EH (cell line): Measurements from ENCODE around the gene ELMO1.

ENCODE experiments used
- DNase-seq: peaks from one replicate; pipeline ENCODE4 v3.0.0-alpha.2; 2015; ENCODE audit warnings: low read depth

ELMO1 gene

GRCh38 chr7:37267251-37267650 lies 181.4 kb downstream of the ELMO1 start:
- no peak for DNase-seq

GRCh38 chr7:37265876-37266275 lies 182.8 kb downstream of the ELMO1 start:
- DNase-seq, result no peak

GRCh38 chr7:37265006-37265405 lies 183.7 kb downstream of the ELMO1 start:
- DNase-seq, result no peak

- no peak for DNase-seq
Measured at GRCh38 chr7:37262181-37262580, 186.5 kb downstream of the ELMO1 start.

- no peak for DNase-seq
Measured at GRCh38 chr7:37259319-37259821, 189.3 kb downstream of the ELMO1 start.

- no peak for DNase-seq
Measured at GRCh38 chr7:37256631-37257030, 192.0 kb downstream of the ELMO1 start.

- DNase-seq, result no peak
Measured at GRCh38 chr7:37255327-37255944, 193.2 kb downstream of the ELMO1 start.

GRCh38 chr7:37251222-37251621 lies 197.4 kb downstream of the ELMO1 start:
- DNase-seq, result no peak

- no peak for DNase-seq
Measured at GRCh38 chr7:37249240-37249639, 199.4 kb downstream of the ELMO1 start.

- DNase-seq, result no peak
Measured at GRCh38 chr7:37248396-37248861, 200.2 kb downstream of the ELMO1 start.

- no peak for DNase-seq
Measured at GRCh38 chr7:37247861-37248260, 200.8 kb downstream of the ELMO1 start.

- no peak for DNase-seq
Measured at GRCh38 chr7:37245590-37245989, 203.1 kb downstream of the ELMO1 start.

GRCh38 chr7:37236906-37237305 lies 211.8 kb downstream of the ELMO1 start:
- no peak for DNase-seq

- DNase-seq, result no peak
Measured at GRCh38 chr7:37235813-37236212, 212.9 kb downstream of the ELMO1 start.

- no peak for DNase-seq
Measured at GRCh38 chr7:37234928-37235327, 213.7 kb downstream of the ELMO1 start.

GRCh38 chr7:37234334-37234733 lies 214.3 kb downstream of the ELMO1 start:
- DNase-seq, result no peak

GRCh38 chr7:37231613-37232012 lies 217.1 kb downstream of the ELMO1 start:
- DNase-seq, result no peak

GRCh38 chr7:37230221-37230620 lies 218.4 kb downstream of the ELMO1 start:
- DNase-seq, result no peak

- DNase-seq, result no peak
Measured at GRCh38 chr7:37229381-37229780, 219.3 kb downstream of the ELMO1 start.

- no peak for DNase-seq
Measured at GRCh38 chr7:37225285-37225969, 223.2 kb downstream of the ELMO1 start.

GRCh38 chr7:37224746-37225145 lies 223.9 kb downstream of the ELMO1 start:
- DNase-seq, result no peak

GRCh38 chr7:37220664-37221063 lies 228.0 kb downstream of the ELMO1 start:
- DNase-seq, result no peak

- no peak for DNase-seq
Measured at GRCh38 chr7:37218956-37219355, 229.7 kb downstream of the ELMO1 start.

- DNase-seq, result no peak
Measured at GRCh38 chr7:37216923-37217322, 231.7 kb downstream of the ELMO1 start.
